Endothelial cell of hepatic sinusoid (primary cell): ENCODE measurements around the gene AGTRAP.

Experiments used
- in situ Hi-C: cut with HindIII; loops from 2 replicates; pipeline ENCODE4 v1.10.0; 2017; ENCODE audit warnings: low sequenced_read_pairs

AGTRAP gene

GRCh38 chr1:11705596-11705995, 30.3 kb upstream of the AGTRAP start:
- in situ Hi-C loops, result no loop called here

DNA sequence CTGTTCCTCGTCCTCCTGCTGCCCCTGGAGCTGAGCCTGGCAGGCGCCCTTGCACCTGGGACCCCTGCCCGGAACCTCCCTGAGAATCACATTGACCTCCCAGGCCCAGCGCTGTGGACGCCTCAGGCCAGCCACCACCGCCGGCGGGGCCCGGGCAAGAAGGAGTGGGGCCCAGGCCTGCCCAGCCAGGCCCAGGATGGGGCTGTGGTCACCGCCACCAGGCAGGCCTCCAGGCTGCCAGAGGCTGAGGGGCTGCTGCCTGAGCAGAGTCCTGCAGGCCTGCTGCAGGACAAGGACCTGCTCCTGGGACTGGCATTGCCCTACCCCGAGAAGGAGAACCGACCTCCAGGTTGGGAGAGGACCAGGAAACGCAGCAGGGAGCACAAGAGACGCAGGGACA, 29.6 kb upstream of the AGTRAP start:
- in situ Hi-C loops, result no loop called here

GRCh38 chr1:11707621-11708276, 28.2 kb upstream of the AGTRAP start:
- in situ Hi-C loops, result no loop called here

DNA sequence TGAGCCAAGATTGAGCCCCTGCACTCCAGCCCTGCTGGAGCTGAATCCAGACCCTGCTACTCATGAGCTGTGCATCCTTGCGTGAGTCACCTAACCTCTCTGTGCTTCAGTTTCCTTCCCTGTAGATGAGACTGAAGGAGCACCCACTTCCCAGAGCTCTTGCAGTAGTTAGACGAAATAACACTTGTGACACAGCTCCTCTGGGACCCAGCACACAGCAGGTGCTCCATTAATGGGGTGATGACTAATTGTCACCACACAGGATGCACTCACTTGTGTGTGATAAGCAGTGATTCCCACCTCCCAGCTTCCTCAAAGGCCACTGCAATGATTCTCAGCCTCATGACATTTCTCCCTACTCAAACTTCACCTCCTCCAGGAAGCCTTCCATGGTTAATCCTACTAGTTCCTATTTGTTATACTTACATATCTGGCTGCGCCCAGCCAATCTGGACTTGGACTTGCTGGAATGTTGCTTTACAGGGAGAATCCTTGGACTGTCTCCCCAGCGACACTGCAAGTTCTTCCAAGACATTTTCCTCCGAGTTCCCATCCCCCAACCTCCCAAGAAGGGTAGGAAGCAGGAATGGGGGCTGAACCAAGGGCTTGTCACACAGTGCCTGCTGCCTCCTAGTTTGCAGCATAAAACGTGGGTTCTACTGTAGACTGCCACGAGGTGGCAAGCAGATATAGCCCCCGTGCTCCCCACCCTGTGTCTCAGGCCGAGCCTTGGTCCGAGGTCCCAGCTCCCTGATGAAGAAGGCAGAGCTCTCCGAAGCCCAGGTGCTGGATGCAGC, 27.2 kb upstream of the AGTRAP start:
- in situ Hi-C loops, result no loop called here

- in situ Hi-C loops, result loop anchor here (10.0 kb wide), 1 partner anchor 63 kb away; no protein-coding TSS in a partner anchor
Measured at GRCh38 chr1:11711490-11711889, 24.4 kb upstream of the AGTRAP start.

DNA sequence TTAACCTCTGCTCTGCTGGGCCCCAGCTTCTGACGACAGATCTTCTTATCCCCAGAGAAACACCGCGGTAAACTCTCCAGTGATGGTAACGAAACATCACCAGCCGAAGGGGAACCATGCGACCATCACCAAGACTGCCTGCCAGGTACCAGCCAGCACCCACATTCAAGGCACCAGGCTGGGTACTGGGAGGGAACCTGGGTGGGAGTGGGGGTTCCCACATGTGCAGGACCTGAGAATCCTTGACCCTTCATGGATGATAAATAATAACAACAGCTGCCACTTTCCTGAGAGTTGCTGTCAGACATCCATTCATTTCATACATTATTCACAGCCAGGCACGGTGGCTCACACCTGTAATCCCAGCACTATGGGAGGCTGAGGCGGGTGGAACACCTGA, 23.7 kb upstream of the AGTRAP start:
- in situ Hi-C loops, result loop anchor here (10.0 kb wide), 1 partner anchor 63 kb away; no protein-coding TSS in a partner anchor

DNA sequence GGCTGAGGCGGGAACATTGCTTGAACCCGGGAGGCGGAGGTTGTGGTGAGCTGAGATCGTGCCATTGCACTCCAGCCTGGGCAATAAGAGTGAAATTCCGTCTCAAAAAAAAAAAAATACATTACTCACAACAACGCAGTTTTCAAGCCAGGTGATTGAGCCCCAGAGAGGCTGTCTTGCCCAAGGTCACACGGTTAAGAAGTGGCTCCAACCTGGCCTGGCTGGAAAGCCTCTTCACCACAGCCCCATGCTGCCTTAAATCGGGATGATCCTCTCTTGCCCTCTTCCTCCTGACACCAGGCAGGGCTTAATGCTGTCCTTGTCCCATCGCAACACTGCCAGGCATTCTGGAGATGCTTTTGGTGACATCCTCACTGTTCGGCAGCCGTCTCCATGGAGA, 22.8 kb upstream of the AGTRAP start:
- in situ Hi-C loops, result loop anchor here (10.0 kb wide), 1 partner anchor 62 kb away; no protein-coding TSS in a partner anchor

DNA sequence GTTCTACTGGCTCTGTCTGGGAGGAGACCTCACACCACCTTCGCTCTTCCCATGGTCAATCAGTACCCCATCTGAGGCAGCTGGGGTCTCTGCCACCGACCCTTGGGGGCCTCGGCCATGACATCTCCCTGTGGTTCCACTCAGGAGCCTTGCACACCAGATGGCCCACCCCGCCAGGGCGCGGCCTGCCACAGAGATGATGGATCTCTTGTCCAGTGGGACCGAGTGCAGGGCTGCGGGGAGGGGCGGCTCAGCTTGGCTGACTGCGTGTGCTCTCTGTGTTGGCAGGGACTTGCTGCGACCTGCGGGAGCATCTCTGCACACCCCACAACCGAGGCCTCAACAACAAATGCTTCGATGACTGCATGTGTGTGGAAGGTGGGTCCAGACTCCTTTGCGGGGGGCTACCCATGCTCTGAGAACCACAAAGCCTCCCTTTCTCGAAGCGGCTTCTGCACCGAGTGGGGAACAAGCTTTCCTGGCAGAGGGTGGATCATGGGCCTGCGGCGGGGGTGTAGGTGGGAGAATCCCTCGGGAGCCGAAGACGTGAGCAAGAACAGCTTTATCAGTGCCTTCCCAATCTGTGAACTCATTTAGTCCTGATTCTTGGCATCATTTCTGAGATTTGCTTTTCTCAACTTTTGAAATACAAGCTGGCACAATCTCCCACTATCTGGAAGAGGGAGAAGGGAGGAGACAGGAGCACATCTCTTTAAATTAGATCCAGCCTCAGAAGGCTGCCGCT, 20.9 kb upstream of the AGTRAP start:
- in situ Hi-C loops, result loop anchor here (5.0 to 10.0 kb wide), 2 partner anchors 53 to 60 kb away; partner anchors contain the start of gene FBXO6

DNA sequence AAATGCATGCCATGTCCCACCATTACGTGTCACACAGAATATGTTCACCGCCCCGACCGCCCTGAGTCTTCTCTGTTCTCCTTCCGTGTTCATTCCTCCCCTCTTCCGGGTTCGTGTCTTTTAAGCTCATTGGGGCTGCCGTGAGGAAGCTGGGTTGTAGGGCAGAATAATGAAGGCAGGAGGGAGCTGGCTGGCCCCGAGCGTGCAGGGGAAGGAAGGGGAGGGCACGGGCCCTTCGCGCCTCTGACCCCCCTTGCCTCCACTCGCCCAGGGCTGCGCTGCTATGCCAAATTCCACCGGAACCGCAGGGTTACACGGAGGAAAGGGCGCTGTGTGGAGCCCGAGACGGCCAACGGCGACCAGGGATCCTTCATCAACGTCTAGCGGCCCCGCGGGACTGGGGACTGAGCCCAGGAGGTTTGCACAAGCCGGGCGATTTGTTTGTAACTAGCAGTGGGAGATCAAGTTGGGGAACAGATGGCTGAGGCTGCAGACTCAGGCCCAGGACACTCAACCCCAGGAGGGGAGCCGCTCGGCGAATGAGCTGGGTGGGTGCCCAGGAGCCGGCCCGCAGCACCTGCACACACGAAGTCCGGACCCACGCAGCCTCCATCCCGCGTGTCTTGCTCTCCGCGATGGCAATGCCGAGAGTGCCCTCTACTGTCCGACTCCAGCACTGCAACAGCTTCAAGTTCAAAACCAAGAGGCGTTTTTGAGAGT, 16.5 kb upstream of the AGTRAP start:
- in situ Hi-C loops, result loop anchor here (5.0 to 10.0 kb wide), 2 partner anchors 55 to 57 kb away; partner anchors contain the start of gene FBXO6

- in situ Hi-C loops, result no loop called here
Measured at GRCh38 chr1:11720033-11720376, 15.9 kb upstream of the AGTRAP start.

DNA sequence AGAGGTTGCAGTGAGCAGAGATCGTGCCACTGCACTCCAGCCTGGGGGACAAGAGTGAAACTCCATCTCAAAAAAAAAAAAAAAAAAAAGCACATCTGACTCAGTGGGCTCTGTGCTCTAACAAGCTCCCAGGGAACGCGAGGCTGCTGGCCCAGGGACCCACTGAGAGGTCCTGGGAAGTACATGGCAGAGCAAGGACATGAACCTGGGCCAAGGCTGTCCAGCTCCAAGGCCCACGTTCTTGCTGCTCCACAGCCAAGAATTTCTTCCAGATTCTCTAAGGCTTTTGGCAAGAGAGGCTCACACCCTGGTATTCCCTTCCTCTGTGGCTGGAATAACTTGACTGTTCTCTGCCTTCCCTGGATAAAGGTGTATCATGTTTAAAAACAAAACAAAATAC, 15.4 kb upstream of the AGTRAP start:
- in situ Hi-C loops, result no loop called here

DNA sequence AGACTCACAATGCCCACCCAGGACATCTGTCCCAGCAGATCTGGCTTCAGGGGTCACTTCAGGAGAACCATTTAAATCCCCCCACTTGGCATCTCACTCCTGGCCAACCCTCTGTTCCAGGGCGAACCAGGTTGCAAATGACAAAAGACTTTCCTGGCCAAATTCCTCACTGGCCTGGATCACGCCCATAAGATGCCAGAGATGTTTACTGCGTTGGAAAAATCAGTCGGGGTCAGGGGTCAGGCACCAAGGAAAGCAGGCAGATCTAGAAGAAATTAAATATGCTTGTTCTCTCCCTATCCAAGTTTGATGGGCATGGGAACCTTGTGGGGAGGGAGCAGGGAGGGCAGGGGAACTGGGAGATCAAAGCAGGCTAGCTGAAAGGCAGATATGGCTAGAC, 14.6 kb upstream of the AGTRAP start:
- in situ Hi-C loops, result no loop called here

DNA sequence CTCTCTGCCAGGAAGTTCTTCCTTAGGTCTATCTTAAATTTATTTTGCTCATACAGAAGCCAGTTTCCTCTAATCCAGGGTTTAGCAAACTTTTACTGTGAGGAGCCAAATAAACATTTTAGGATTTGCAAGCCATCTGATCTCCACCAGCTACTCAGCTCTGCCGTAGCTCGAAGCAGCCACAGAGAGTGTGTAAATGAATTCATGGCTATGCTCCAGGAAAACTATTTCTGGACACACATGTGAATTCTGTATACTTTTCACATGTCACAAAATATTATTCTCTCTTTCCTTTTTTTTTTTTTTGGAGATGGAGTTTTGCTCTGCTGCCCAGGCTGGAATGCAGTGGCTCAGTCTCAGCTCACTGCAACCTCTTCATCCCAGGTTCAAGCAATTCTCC, 13.4 kb upstream of the AGTRAP start:
- in situ Hi-C loops, result no loop called here

- in situ Hi-C loops, result no loop called here
Measured at GRCh38 chr1:11725616-11726015, 10.3 kb upstream of the AGTRAP start.

DNA sequence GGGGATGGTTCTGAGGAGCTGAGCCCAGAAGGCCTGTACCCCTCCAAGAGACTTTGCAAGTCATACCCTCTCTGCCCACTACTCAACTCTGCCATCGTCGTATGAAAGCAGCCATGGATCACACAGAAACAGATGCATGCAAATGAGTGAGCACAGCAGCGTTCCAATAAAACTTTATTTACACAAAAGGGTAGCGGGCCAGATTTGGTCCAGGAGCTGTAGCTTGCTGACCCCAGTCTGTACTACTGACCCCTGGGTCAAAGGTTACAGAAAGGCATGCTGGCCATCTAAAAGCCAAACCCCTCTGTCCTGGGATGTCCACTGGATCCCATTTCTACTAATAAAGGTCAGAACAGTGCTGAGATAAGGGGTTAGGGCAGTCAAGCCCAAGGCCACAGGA, 8.8 kb upstream of the AGTRAP start:
- in situ Hi-C loops, result no loop called here

- in situ Hi-C loops, result no loop called here
Measured at GRCh38 chr1:11728126-11728806, 7.7 kb upstream of the AGTRAP start.

GRCh38 chr1:11729155-11729497, 6.8 kb upstream of the AGTRAP start:
- in situ Hi-C loops, result no loop called here

GRCh38 chr1:11729498-11730428, 6.2 kb upstream of the AGTRAP start:
- in situ Hi-C loops, result no loop called here

DNA sequence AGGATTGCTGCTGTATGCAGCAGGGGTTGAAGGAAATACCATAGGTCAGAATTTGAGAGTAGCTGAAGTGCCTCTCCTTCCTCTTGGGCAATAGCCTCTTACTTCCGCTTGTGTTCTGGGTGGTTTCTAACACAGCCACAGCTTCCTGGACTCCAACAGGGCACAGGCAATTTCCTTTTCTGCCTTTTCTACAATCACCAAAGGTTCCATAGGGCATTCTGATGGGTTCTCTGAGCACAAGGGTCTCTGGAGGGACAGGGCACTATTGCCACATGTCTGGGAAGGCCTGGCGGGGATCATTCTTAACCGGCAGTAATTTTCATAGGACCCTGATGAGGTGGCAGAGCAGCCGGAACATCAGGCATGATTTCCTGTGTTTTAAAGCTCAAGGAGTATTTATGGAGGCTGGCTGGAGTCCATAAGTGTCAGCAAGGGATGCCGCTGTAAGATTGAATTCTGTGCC, 5.5 kb upstream of the AGTRAP start:
- in situ Hi-C loops, result no loop called here
